Measurements from ENCODE around the gene CDKN1B. TPM values are rescaled to one million over a fixed set of nuclear protein-coding genes. Genes with fewer than 3 reads are reported as not detected.

Gene CDKN1B
- total and polyA plus RNA-seq, 2 experiments from 2014 or later = 9.3 to 27.9 TPM

- Histone ChIP-seq H3K27me3 (ENCODE audit: insufficient read depth) (no peaks in the 10 kb centered on the region), H3K4me3 (no peak overlapping the region), H4K20me1 (replicated peaks; ENCODE audit: insufficient read depth) (no peaks in the 10 kb centered on the region), H3K36me3 (ENCODE audit: insufficient read depth) (no peaks in the 10 kb centered on the region), H3K9me2 (ENCODE audit: insufficient read depth) (no peaks in the 10 kb centered on the region), H3K27ac (ENCODE audit: low read depth) (no peak overlapping the region), H3K4me1 (ENCODE audit: insufficient read depth) (no peaks in the 10 kb centered on the region), H3K79me2 (replicated peaks; ENCODE audit: insufficient read depth) (no peaks in the 10 kb centered on the region), H2AFZ (peak overlapping the region; percentile 85; the same call in 1 of the 2 replicates), H3K4me2 (no peak overlapping the region), H3F3A (replicated peaks; ENCODE audit: low read depth) (no peaks in the 10 kb centered on the region)
- Mint-ChIP-seq H3K4me1 (no peaks in the 10 kb centered on the region), H3K9me3 (no peaks in the 10 kb centered on the region), H3K27ac (no peak overlapping the region), H3K27me3 (ENCODE audit: insufficient read depth, low read depth, poor library complexity) (no peaks in the 10 kb centered on the region), H3K36me3 (ENCODE audit: low read depth) (no peaks in the 10 kb centered on the region), H3K4me3 (no peak overlapping the region)
- ATAC-seq = peak; percentile 50
- no peak for TF ChIP-seq JUNB (IDR thresholded peaks at IDR 0.05; ENCODE audit: unreplicated experiment)
- TF ChIP-seq EZH2phosphoT487 (IDR thresholded peaks at IDR 0.05; ENCODE audit: unreplicated experiment) = no peak
- no peak for TF ChIP-seq POLR2AphosphoS5 (IDR thresholded peaks at IDR 0.05; ENCODE audit: low read depth)
- TF ChIP-seq REST (IDR thresholded peaks at IDR 0.05; ENCODE audit: unreplicated experiment) = no peak
- no peak for TF ChIP-seq ZNF462 (CRISPR knock-in tag; IDR thresholded peaks at IDR 0.05)
- no peak for TF ChIP-seq CREB1 (CRISPR knock-in tag; IDR thresholded peaks at IDR 0.05; ENCODE audit: low read depth)
- no peak for TF ChIP-seq EZH2 (IDR thresholded peaks at IDR 0.05; ENCODE audit: low read depth, unreplicated experiment)
- no peak for TF ChIP-seq ZNF114 (CRISPR knock-in tag; IDR thresholded peaks at IDR 0.05)
- no peak for TF ChIP-seq NANOG (IDR thresholded peaks at IDR 0.05; ENCODE audit: borderline replicate concordance)
- no peak for TF ChIP-seq ZNF331 (CRISPR knock-in tag; IDR thresholded peaks at IDR 0.05; ENCODE audit: low read depth)
- TF ChIP-seq ETS1 (IDR thresholded peaks at IDR 0.05) = no peak
- TF ChIP-seq STAT1 (IDR thresholded peaks at IDR 0.05; ENCODE audit: unreplicated experiment) = no peak
- TF ChIP-seq CTCF (conservative IDR thresholded peaks at IDR 0.05; ENCODE audit: low read depth in 2 of 2) = no peak
- DNase-seq (ENCODE audit: low spot score) = peak; percentile 23
Observed at GRCh38 chr12:12764824-12765223, 47.7 kb downstream of the CDKN1B start.

Measured in GM23338 (cell line).